Natural killer cell (primary cell): ENCODE data around the gene PLAGL1. TPM values are rescaled to one million over a fixed set of nuclear protein-coding genes. Genes with fewer than 3 reads are reported as not detected.

Source experiments
- ATAC-seq, 3 donors: fragments of 150-1000 bp in 2 of 3; fragments of 200-7000 bp in 1 of 3; cut with Tn5 transposase; 1 replicate in 1 of 3; 2 replicates in 2 of 3; pipeline ENCODE4 v1.10.0; 2021; ENCODE audit warnings: mild to moderate bottlenecking in 2 of 3, moderate library complexity in 2 of 3
- DNase-seq, 2 donors: peaks; one replicate each; pipeline versions ENCODE4 v3.0.0 to v3.0.0-alpha.2; 2013 to 2021; ENCODE audit warnings: mixed read lengths in 1 of 2
- H3K27ac ChIP-seq: one replicate; pipeline ENCODE4 v1.5.1; 2013; ENCODE audit warnings: mild to moderate bottlenecking, low read length
- H3K27me3 ChIP-seq: one replicate; pipeline ENCODE4 v1.6.1; 2013; ENCODE audit warnings: low read length; ENCODE audit not compliant: control insufficient read depth, insufficient read depth
- H3K36me3 ChIP-seq: one replicate; pipeline ENCODE4 v1.6.1; 2013; ENCODE audit warnings: low read length; ENCODE audit not compliant: control insufficient read depth, insufficient read depth
- H3K4me1 ChIP-seq: one replicate; pipeline ENCODE4 v1.6.1; 2013; ENCODE audit warnings: low read length; ENCODE audit not compliant: control insufficient read depth, insufficient read depth
- H3K4me3 ChIP-seq: one replicate; pipeline ENCODE4 v1.5.1; 2013; ENCODE audit warnings: low read length
- H3K9me3 ChIP-seq: one replicate; pipeline ENCODE4 v1.6.1; 2013; ENCODE audit warnings: low read length; ENCODE audit not compliant: control insufficient read depth, insufficient read depth
- H3K27ac Mint-ChIP-seq, 2 donors: one replicate each; pipeline ENCODE4 v1.8.0; 2022; ENCODE audit warnings: mild to moderate bottlenecking in 2 of 2, mixed read lengths in 2 of 2, moderate library complexity in 1 of 2
- H3K27me3 Mint-ChIP-seq, 2 donors: one replicate each; pipeline ENCODE4 v1.8.0; 2022; ENCODE audit warnings: low read depth in 2 of 2, mixed read lengths in 2 of 2
- H3K36me3 Mint-ChIP-seq: one replicate; pipeline ENCODE4 v1.8.0; 2022; ENCODE audit warnings: mixed read lengths
- H3K4me1 Mint-ChIP-seq, 2 donors: one replicate each; pipeline ENCODE4 v1.8.0; 2022; ENCODE audit warnings: mixed read lengths in 2 of 2
- H3K4me3 Mint-ChIP-seq: one replicate; pipeline ENCODE4 v1.8.0; 2022; ENCODE audit warnings: mild to moderate bottlenecking, moderate library complexity, mixed read lengths
- H3K9me3 Mint-ChIP-seq, 2 donors: one replicate each; pipeline ENCODE4 v1.8.0; 2022; ENCODE audit warnings: mixed read lengths in 2 of 2
- CTCF ChIP-seq: fragments of 200-600 bp; IDR thresholded peaks from one replicate; pipeline ENCODE4 v1.8.0; 2022; ENCODE audit warnings: antibody characterized with exemption
- WGBS: methylation state at CpG from one replicate; pipeline ENCODE4 v1.1.7; 2013; ENCODE audit warnings: missing lambda C conversion rate; ENCODE audit not compliant: insufficient coverage; 5-methylcytosine and 5-hydroxymethylcytosine counted together
- intact Hi-C: fragments of 100-400 bp; cut with micrococcal nuclease; formaldehyde crosslinking; loops from one replicate; pipeline ENCODE4 v1.14.2; 2022
- total RNA-seq, 4 donors: library from RNA; stranded (reverse); fragments of 120-200 nt in 1 of 4; gene quantifications; one replicate each; pipeline versions ENCODE4 v1.2.3 to v1.2.4, GENCODE V29; 2013 to 2022

The PLAGL1 gene
- total RNA-seq, 3 donors from 2014 or later (not counting 1 experiment from before 2014, with no cell fraction given), result 4.9 to 12.2 (median 6.8) TPM

- Histone ChIP-seq H3K36me3 (no peaks in the 10 kb centered on the region), H3K27ac (no peak overlapping the region), H3K4me1 (no peaks in the 10 kb centered on the region), H3K27me3 (no peaks in the 10 kb centered on the region), H3K4me3 (no peak overlapping the region), H3K9me3 (no peaks in the 10 kb centered on the region)
- Mint-ChIP-seq H3K27me3 (peaks cover 0 to 16% of the 10 kb centered on the region in 2 donors), H3K4me1 (peaks cover 11 to 17% of the 10 kb centered on the region in 2 donors), H3K9me3 (no peaks in the 10 kb centered on the region), H3K4me3 (no peak overlapping the region), H3K36me3 (no peaks in the 10 kb centered on the region), H3K27ac (no peak overlapping the region)
- no peak for TF ChIP-seq CTCF
- DNase-seq, result no peak
- WGBS, result 75% methylated on average over 5 of the region's 5 CpGs
- ATAC-seq, result no peak
- intact Hi-C loops, result no loop called here
Observed at GRCh38 chr6:143967706-143968376, 40.2 kb downstream of the PLAGL1 start.

DNA sequence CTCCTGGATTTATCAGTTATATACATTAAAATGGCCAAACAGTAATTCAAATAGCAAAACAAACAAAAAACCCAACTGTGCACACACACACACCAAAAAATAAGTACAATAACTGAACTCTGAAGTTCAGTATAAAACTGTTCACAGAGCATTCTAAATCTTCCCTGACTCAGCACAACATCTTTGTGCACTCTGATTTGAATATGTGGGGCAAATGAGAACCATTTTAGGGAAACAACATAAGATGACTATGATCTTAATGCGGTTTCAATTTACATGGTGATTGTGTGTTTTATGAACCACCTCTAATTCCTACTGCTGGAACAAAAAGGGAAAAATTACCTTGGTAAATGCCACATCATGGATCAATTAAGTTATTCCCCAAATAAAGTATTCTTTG is 41.7 kb downstream of the PLAGL1 start:
- intact Hi-C loops, result no loop called here
- Histone ChIP-seq H3K36me3 (no peaks in the 10 kb centered on the region), H3K4me3 (no peak overlapping the region), H3K4me1 (no peaks in the 10 kb centered on the region), H3K9me3 (no peaks in the 10 kb centered on the region), H3K27ac (no peak overlapping the region), H3K27me3 (no peaks in the 10 kb centered on the region)
- no CpG with 5 or more reads among the region's 1 CpG for WGBS
- DNase-seq (no peak), ATAC-seq (no peak)
- Mint-ChIP-seq H3K4me3 (no peak overlapping the region), H3K9me3 (no peaks in the 10 kb centered on the region), H3K27ac (peak overlapping the region in 1 of 2 donors; percentile 13), H3K4me1 (peaks cover 11 to 17% of the 10 kb centered on the region in 2 donors), H3K27me3 (peaks cover 0 to 7% of the 10 kb centered on the region in 2 donors), H3K36me3 (no peaks in the 10 kb centered on the region)
- TF ChIP-seq CTCF, result no peak

DNA sequence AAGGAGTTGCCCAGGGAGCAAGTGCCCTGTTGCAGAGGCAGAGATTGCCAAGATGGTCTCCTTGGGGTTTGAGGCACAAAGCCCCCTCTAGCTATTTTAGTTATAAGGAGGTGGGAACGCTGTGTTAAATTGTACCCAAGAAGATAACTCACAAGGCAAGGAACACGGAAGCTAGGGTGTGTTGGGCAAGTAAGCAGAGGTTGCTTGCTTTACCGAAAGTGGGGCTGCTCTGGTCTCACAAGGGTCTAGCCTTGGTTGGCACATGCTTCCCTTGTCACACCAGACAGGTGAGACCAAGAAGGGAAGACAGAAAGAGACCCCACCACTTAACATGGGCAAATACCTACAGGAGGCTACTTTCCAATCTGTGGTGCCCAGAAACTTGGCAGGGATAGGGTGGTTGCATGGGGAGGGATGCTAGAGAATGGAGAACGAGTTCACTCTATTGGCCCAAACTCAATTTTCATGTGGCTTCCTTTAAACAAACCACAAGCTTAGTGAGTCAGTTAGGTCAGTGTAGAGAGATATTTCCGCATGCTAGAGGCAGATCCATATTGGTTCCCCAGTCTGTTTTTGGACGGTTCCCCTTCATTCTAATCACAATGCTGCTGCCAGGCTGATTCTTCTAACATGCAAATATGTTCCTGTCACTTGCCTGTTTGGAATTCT is 42.4 kb downstream of the PLAGL1 start:
- no peaks in the 10 kb centered on the region for H3K27me3 Mint-ChIP-seq
- peak overlapping the region in 1 of 2 donors; percentile 13 for H3K27ac Mint-ChIP-seq
- H3K4me1 Mint-ChIP-seq, result peaks cover 11 to 17% of the 10 kb centered on the region in 2 donors
- H3K4me3 Mint-ChIP-seq, result no peak overlapping the region
- Histone ChIP-seq H3K36me3 (no peaks in the 10 kb centered on the region), H3K4me3 (no peak overlapping the region), H3K27ac (no peak overlapping the region), H3K27me3 (no peaks in the 10 kb centered on the region), H3K4me1 (no peaks in the 10 kb centered on the region), H3K9me3 (no peaks in the 10 kb centered on the region)
- H3K36me3 Mint-ChIP-seq, result no peaks in the 10 kb centered on the region
- ATAC-seq (peak; percentile 44 to 70 (median 65)), DNase-seq (no peak)
- no peak for TF ChIP-seq CTCF
- 56% methylated on average over 6 of the region's 6 CpGs for WGBS
- no peaks in the 10 kb centered on the region for H3K9me3 Mint-ChIP-seq
- intact Hi-C loops, result no loop called here
